Mononuclear cell (primary cell): ENCODE measurements around the gene ITCH. TPM values are rescaled to one million over a fixed set of nuclear protein-coding genes. Genes with fewer than 3 reads are reported as not detected.
"Not testable (repeated sequence)": the region's sequence is repeated elsewhere in the genome, so short reads cannot be mapped to it uniquely, and the experiment has no call there.

Experiments
- H3K27me3 ChIP-seq: 2 replicates; pipeline ENCODE4 v1.6.0; 2011; ENCODE audit warnings: low read length, control low read depth; ENCODE audit not compliant: insufficient read depth
- H3K4me1 ChIP-seq: 2 replicates; pipeline ENCODE4 v1.5.1; 2011; ENCODE audit warnings: mild to moderate bottlenecking, low read length, control low read depth; ENCODE audit not compliant: insufficient read depth
- H3K4me3 ChIP-seq: 2 replicates; pipeline ENCODE4 v1.5.1; 2011; ENCODE audit warnings: mild to moderate bottlenecking, low read length, moderate library complexity
- H3K9me3 ChIP-seq: 2 replicates; pipeline ENCODE4 v1.5.1; 2011; ENCODE audit warnings: low read depth, mild to moderate bottlenecking, control low read depth, low read length
- total RNA-seq: library from RNA; depleted of rRNA; stranded (reverse); fragments of >200 nt; gene quantifications from one replicate; pipeline ENCODE4 v1.2.3, GENCODE V29; 2012

ITCH gene
- total RNA-seq, 1 donor: 80.0 TPM

GRCh38 chr20:34407962-34408474 lies 44.9 kb downstream of the ITCH start:
- H3K27me3 ChIP-seq: no peaks in the 10 kb centered on the region
- no peak overlapping the region for H3K4me3 ChIP-seq
- no peaks in the 10 kb centered on the region for H3K9me3 ChIP-seq
- peaks cover 29% of the 10 kb centered on the region for H3K4me1 ChIP-seq

GRCh38 chr20:34410336-34410735 lies 47.3 kb downstream of the ITCH start:
- no peak overlapping the region for H3K4me3 ChIP-seq
- H3K4me1 ChIP-seq: peaks cover 18% of the 10 kb centered on the region
- H3K9me3 ChIP-seq: no peaks in the 10 kb centered on the region
- H3K27me3 ChIP-seq: no peaks in the 10 kb centered on the region

GRCh38 chr20:34412453-34412852 lies 49.4 kb downstream of the ITCH start:
- Histone ChIP-seq H3K4me3 (no peak overlapping the region), H3K27me3 (no peaks in the 10 kb centered on the region), H3K4me1 (peaks cover 10% of the 10 kb centered on the region), H3K9me3 (no peaks in the 10 kb centered on the region)

- H3K4me3 ChIP-seq, H3K9me3 ChIP-seq, H3K27me3 ChIP-seq, H3K4me1 ChIP-seq: not testable (repeated sequence)
These were observed 51.5 kb downstream of the ITCH start for GRCh38 chr20:34414525-34414924.

- H3K9me3 ChIP-seq: no peaks in the 10 kb centered on the region
- H3K27me3 ChIP-seq: no peaks in the 10 kb centered on the region
- peaks cover 10% of the 10 kb centered on the region for H3K4me1 ChIP-seq
- no peak overlapping the region for H3K4me3 ChIP-seq
These were observed 52.0 kb downstream of the ITCH start for GRCh38 chr20:34415079-34415478.

GRCh38 chr20:34420146-34420545 lies 57.1 kb downstream of the ITCH start:
- peaks cover 2% of the 10 kb centered on the region for H3K4me1 ChIP-seq
- no peak overlapping the region for H3K4me3 ChIP-seq
- H3K9me3 ChIP-seq: no peaks in the 10 kb centered on the region
- no peaks in the 10 kb centered on the region for H3K27me3 ChIP-seq

GRCh38 chr20:34420975-34421374 lies 57.9 kb downstream of the ITCH start:
- no peaks in the 10 kb centered on the region for H3K9me3 ChIP-seq
- no peaks in the 10 kb centered on the region for H3K27me3 ChIP-seq
- H3K4me1 ChIP-seq: no peaks in the 10 kb centered on the region
- no peak overlapping the region for H3K4me3 ChIP-seq

GRCh38 chr20:34421766-34422466 lies 58.8 kb downstream of the ITCH start:
- Histone ChIP-seq H3K4me1 (no peaks in the 10 kb centered on the region), H3K9me3 (no peaks in the 10 kb centered on the region), H3K4me3 (no peak overlapping the region), H3K27me3 (no peaks in the 10 kb centered on the region)

GRCh38 chr20:34425032-34425690 lies 62.1 kb downstream of the ITCH start:
- H3K27me3 ChIP-seq, H3K4me1 ChIP-seq, H3K4me3 ChIP-seq, H3K9me3 ChIP-seq: not testable (repeated sequence)

- H3K9me3 ChIP-seq: no peaks in the 10 kb centered on the region
- no peak overlapping the region for H3K4me3 ChIP-seq
- no peaks in the 10 kb centered on the region for H3K4me1 ChIP-seq
- no peaks in the 10 kb centered on the region for H3K27me3 ChIP-seq
These were observed 63.0 kb downstream of the ITCH start for GRCh38 chr20:34426026-34426425.

GRCh38 chr20:34427331-34427730 lies 64.3 kb downstream of the ITCH start:
- Histone ChIP-seq H3K9me3 (no peaks in the 10 kb centered on the region), H3K4me3 (no peak overlapping the region), H3K4me1 (no peaks in the 10 kb centered on the region), H3K27me3 (no peaks in the 10 kb centered on the region)

- H3K4me3 ChIP-seq: no peak overlapping the region
- H3K27me3 ChIP-seq: no peaks in the 10 kb centered on the region
- H3K9me3 ChIP-seq: no peaks in the 10 kb centered on the region
- H3K4me1 ChIP-seq: no peaks in the 10 kb centered on the region
These were observed 64.7 kb downstream of the ITCH start for GRCh38 chr20:34427784-34428183.

GRCh38 chr20:34431168-34431567 lies 68.1 kb downstream of the ITCH start:
- Histone ChIP-seq H3K4me1 (no peaks in the 10 kb centered on the region), H3K9me3 (no peaks in the 10 kb centered on the region), H3K4me3 (no peak overlapping the region), H3K27me3 (no peaks in the 10 kb centered on the region)

GRCh38 chr20:34432663-34433062 lies 69.6 kb downstream of the ITCH start:
- H3K27me3 ChIP-seq, H3K4me3 ChIP-seq, H3K4me1 ChIP-seq, H3K9me3 ChIP-seq: not testable (repeated sequence)

GRCh38 chr20:34433391-34433790 lies 70.3 kb downstream of the ITCH start:
- Histone ChIP-seq H3K4me1 (no peaks in the 10 kb centered on the region), H3K27me3 (no peaks in the 10 kb centered on the region), H3K4me3 (no peak overlapping the region), H3K9me3 (no peaks in the 10 kb centered on the region)

GRCh38 chr20:34435589-34435988 lies 72.5 kb downstream of the ITCH start:
- Histone ChIP-seq H3K9me3 (no peaks in the 10 kb centered on the region), H3K4me1 (no peaks in the 10 kb centered on the region), H3K27me3 (no peaks in the 10 kb centered on the region), H3K4me3 (no peak overlapping the region)
